NCI-H1417 (cell line): ENCODE results near the gene P2RY13.

Experiments used
- DNase-seq, 3 experiments: peaks; one replicate each; lab custom pipeline; 2025; lab: John Stamatoyannopoulos, UW

The P2RY13 gene

GRCh38 chr3:151320131-151320530 is 9.2 kb downstream of the P2RY13 start:
- no peak for DNase-seq

DNA sequence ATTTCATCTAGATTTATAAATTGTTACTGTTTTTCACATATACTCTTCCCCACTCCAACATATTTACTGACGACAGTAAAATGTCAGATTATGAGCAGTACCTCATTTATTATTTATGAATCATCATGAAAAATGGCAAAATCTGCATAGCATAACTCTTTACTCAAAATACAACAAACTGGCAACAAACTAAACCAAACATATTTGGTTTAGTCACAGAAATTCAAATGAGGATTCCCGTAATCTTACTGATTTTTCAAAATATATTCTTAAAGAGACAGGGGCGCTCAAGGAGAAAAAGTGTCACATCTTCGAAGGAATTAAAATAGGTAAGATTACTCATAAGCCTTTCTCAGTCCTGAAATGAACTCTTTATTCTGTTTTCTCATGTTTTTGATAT is 9.7 kb downstream of the P2RY13 start:
- no peak for DNase-seq

GRCh38 chr3:151318991-151319390 is 10.4 kb downstream of the P2RY13 start:
- DNase-seq = peak in 1 of 3 experiments; percentile 9

DNA sequence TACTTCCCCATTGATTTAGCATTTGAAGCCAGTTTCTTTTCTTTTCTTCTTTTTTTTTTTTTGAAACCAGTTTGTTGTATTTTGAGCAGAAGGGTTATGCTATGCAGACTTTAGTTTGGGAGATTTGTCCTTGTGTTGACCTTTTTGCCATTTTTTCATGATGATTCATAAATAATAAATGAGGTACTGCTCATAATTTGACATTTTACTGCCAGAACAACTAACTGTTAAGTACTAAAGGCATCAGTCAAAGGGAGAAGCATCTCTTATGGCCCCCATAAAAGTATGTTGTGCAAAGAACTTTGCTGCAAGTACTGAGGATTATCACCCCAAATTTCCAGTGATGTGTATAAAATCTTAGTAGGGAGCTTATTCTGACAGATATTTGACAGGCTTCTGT is 11.0 kb downstream of the P2RY13 start:
- DNase-seq = no peak

DNA sequence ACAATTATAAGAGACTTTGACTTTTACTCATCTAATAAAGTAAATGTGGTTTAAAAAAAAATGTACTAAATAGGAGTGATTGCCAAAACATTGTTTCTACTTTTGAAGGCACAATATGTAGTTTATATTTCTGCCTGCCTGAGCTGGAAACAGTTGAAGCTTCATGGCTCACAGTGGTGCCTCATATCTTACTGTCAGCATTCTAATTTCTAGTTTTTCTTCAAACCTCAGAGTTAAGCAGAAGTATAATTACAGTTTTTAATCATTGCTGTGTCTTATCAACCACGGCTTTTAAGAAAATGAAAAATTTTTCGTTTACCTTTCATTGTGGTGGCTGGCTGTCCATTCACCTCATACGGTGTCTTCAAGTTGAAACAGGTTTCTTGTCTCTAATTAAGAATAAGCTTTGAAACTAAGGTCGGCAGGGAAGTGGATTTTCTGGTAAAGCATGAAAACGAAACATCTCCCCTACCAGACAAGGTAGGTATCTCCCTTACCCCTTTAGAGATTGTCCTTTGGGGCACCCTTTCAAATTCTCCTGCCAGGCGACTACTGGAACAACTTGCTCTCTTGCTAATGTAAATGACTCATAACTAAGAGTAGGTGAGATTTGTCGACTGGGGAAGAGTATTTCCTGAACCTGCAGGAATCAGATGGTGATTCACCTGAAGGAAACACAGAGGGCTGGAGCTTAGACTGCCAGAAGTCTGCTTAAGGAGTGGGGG is 12.9 kb downstream of the P2RY13 start, which contains the start of gene GPR87:
Gene GPR87, minus strand, starts transcription at position 554 of the 725 bp plus-strand sequence. CDS start 16,720 bp downstream, outside the sequence.
- no peak for DNase-seq

GRCh38 chr3:151315846-151316245 is 13.5 kb downstream of the P2RY13 start:
- DNase-seq = no peak

DNA sequence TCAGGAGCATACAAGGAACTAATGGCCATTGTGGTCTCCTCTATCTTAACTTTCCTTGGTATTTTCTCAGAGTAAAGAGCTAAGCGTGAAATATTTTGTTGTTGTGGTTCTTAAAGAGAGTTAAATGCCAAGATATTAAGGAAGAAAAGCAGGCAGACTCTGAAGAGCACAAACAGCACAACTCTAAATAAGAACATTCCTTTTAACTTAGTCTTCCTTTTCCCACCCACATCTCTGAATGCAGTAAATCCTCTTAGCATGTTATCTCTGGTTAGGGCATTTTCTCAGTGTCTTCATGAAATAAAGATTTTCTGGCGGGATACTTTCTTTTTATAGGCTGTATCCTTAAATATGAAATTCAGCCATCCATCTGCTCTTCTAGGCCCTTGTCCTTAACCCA is 14.2 kb downstream of the P2RY13 start:
- no peak for DNase-seq

DNA sequence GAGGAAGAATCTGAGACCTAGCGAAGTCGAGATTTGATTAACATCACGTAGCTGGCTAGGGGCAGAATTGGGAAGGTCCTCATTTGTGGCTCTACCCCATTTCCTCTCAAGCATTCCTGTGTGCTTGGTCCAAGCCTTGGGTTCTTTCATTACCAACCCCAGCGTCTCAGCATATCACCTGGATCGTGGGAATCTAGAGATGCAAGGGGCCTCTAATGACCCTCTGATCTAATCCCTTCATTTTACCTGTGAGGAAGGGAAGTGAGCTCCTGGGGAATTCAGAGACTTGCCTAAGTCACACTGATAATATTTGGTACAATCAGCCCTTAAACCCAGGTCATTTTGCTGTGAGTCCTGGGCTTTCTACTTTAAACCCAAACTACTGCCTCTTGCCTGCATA is 14.8 kb downstream of the P2RY13 start:
- DNase-seq = no peak

GRCh38 chr3:151314137-151314536 is 15.2 kb downstream of the P2RY13 start:
- DNase-seq = no peak

GRCh38 chr3:151312972-151313371 is 16.4 kb downstream of the P2RY13 start:
- no peak for DNase-seq

GRCh38 chr3:151309566-151309965 is 19.8 kb downstream of the P2RY13 start:
- no peak for DNase-seq

GRCh38 chr3:151307583-151308488 is 21.5 kb downstream of the P2RY13 start:
- DNase-seq = no peak

- DNase-seq = no peak
These were observed 22.2 kb downstream of the P2RY13 start for GRCh38 chr3:151307131-151307530.

DNA sequence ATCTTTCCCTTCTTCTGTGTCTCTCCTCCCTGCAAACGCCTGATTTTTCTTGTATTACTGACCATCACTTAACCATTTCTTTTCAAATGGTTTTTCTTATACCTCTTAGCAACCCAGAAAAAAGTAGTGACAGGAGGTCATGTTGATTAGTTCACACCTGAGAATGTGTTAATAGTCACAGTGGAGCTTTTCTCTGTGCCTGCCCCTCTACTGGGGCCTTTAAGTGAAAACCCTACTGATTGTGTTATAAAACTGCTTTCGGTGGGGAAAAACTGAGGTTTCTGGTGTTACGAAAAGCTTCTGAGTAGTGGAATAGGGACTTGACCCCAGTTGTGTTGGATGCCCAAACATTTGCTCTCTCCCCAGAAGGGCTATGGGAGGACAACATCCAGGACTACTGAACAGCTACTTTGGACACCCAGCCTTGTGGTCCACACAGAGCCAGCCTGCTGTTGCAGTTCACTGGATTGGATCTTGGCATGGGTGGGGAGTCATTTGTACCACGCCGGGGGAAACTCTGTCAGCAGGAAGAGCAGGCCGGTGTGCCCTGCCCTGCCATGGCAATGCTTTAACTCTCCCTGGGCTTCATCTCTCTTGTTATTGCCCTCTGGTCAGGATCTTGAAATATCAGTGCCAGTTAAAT is 23.1 kb downstream of the P2RY13 start:
- DNase-seq = no peak

DNA sequence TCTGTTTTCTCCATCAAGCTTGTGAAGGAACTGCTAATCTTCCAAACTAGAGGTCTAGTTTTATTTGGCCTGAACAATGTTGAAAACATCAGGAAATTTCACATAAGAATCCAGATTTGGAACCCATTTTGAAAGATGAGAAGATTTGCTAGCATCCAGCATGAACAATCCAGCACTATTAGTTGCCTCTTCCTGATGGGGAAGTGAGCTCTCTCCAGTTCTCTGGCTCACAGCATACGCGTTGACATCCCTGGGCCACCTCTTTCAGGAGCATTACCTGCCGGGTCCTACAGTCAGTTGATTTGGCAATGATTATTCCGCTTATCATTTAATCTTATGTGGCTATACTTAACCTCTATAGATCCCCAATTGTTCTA is 23.6 kb downstream of the P2RY13 start:
- no peak for DNase-seq

DNA sequence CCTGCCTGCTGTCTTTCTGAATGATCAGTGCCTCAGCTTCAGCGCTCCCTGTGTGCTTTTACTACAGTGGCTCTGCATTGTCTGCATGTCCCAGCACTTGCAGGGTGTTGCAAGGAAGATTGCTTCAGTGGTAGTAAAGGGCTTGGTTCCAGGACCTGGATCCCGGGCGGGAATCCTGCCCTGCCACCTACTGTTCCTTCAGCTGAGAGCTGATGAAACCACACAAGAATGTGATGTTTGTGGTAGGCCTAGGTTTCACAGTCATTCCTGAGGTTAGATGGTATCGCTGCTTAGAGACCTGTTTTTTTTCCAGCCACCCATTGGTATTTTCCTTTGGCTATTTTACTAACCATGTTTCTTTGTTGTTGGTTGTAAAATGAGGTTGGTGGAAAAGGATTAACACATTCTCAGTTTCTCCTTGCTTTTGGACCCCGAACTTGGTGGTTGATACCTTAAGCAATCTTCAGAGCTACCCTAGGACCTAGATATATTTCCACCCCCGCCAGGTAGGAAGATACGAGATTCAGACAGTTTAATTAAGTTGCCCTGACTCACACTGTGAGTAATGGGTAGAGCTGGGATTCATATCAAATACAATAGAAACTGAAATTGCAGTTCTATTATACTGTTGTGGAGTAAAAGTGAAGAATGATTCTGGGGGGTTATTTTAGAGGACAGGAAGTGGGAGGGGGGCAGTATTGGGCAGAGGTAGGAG is 24.1 kb downstream of the P2RY13 start:
- no peak for DNase-seq

- no peak for DNase-seq
These were observed 25.6 kb downstream of the P2RY13 start for GRCh38 chr3:151303751-151304150.

- DNase-seq = no peak
These were observed 27.6 kb downstream of the P2RY13 start for GRCh38 chr3:151301787-151302186.

DNA sequence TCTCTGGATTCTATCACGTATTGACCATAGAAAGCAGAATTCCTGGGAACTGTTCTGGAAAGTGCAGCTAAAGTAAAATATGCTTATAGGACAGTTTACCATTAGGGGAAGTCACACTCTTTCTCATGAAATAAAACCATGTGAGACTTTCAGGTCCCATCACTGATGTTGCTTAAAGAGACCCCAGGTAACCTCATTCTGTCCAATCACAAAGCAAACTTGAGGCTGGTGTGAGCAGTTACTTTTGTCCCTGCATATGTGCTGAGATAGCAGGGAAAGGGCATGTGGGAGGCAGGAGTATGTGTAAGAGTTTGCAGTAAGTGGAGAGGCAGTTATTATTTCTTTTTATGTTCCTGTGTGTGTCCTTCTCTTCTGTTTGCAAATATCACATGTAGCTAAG is 28.8 kb downstream of the P2RY13 start:
- DNase-seq = no peak

- peak in 2 of 3 experiments; percentile 37 to 59 for DNase-seq
These were observed 30.3 kb downstream of the P2RY13 start for GRCh38 chr3:151299006-151299405.

GRCh38 chr3:151297429-151297828 is 31.9 kb downstream of the P2RY13 start:
- DNase-seq = no peak

DNA sequence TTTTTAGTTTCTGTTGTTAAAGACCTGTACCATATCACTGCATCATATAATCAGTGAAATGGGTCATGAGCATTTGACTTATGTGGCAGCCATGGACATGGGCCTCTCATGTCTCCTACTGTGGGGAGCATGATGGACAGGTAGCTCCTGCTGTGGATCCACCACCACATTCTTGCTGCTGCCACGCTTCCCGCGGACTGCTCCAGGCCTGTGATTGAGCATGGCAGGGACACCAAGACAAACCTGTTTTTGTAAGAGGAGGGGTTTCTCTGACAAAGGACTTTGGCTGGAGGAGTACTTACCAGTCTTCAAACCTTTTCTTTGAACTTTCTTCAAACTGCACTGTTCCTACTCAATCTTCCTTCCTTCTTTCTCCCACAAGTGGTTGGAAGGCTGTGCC is 33.1 kb downstream of the P2RY13 start:
- no peak for DNase-seq
